Articular chondrocyte of knee joint (primary cell): Measurements from ENCODE around the gene TPST2. TPM values are rescaled to one million over a fixed set of nuclear protein-coding genes. Genes with fewer than 3 reads are reported as not detected.
A peak's percentile ranks its signal among the peaks of the same experiment; 100 is the strongest.

Source experiments
- small RNA-seq: library from RNA; depleted of rRNA; stranded (forward); fragments of <200 nt; gene quantifications from one replicate; pipeline ENCODE3, GENCODE V24; 2012
- total RNA-seq: library from RNA; depleted of rRNA; stranded (reverse); fragments of >200 nt; gene quantifications from 2 replicates; pipeline ENCODE4 v1.2.3, GENCODE V29; 2012

TPST2 gene
- 28.5 and 29.0 TPM in 2 replicates for total RNA-seq

DNA sequence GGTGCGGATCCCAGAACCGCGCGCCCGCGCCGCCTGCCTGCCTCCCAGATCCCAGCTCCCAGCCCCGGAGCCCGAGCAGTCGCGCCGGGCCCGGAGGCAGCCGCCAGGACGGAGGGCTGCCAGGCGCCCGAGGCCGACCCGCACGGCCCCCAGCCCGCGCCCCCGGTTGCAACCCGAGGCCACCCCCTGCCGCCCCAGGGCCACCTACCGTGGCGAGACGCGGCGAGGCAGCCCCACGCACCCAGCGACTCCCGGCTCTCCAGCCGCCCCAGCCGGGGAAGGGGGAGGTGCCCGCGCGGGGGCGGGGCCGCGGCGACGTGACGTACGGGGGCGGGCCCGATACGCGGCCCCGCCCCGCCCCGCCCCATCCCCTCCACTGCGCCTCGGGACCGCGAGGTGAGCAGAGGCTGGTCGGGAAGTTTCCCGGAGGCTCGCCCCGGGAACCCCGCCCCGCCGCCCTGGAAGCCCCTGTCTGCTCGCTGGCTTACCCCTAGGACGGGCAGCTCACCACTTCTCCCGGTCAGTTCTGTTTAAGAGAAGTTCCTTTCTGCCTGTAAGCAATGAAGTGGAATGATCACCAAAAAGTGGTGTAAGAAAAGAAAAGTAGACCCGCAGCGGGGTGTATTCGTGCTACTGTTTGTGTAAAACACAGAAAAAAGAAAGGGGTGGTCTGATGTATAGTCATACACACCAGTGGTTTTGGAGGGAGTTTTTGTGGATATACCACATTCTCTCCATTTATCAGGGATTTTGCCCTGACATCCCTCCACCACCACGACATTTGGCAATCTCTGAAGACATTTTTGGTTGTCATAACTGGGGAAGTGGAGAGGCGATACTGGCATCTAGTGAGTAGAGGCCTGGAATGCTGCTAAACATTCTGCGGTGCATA is at the start of gene TPST2:
TPST2 (minus strand) TSS at position 288 of the 892 bp plus-strand sequence. CDS start 48,502 bp downstream, outside the sequence.

DNA sequence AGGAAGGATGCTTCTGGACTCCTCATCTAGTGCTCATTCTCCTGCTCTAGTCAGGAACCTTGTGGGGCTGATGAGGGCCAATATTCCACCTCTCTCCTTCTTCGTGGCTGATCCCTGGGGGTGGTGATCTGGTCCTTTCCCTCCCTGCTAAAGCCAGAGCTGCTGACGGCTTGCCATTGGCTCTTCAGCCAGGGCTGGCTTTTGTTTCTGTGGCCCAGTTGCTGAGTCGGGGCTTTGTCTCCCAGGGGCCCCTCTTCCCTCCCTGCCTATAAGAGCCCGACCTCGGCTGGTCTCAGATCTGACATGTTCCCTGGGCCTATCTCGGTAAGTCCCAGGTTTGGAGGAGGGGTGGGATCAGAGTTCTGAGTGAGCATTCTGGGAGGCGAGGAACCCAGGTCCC is 31.7 kb upstream of the TPST2 start, which contains the start of gene CRYBA4:
CRYBA4 (plus strand) TSS at position 301 of the 400 bp plus-strand sequence. CDS start 634 bp downstream, outside the sequence.

DNA sequence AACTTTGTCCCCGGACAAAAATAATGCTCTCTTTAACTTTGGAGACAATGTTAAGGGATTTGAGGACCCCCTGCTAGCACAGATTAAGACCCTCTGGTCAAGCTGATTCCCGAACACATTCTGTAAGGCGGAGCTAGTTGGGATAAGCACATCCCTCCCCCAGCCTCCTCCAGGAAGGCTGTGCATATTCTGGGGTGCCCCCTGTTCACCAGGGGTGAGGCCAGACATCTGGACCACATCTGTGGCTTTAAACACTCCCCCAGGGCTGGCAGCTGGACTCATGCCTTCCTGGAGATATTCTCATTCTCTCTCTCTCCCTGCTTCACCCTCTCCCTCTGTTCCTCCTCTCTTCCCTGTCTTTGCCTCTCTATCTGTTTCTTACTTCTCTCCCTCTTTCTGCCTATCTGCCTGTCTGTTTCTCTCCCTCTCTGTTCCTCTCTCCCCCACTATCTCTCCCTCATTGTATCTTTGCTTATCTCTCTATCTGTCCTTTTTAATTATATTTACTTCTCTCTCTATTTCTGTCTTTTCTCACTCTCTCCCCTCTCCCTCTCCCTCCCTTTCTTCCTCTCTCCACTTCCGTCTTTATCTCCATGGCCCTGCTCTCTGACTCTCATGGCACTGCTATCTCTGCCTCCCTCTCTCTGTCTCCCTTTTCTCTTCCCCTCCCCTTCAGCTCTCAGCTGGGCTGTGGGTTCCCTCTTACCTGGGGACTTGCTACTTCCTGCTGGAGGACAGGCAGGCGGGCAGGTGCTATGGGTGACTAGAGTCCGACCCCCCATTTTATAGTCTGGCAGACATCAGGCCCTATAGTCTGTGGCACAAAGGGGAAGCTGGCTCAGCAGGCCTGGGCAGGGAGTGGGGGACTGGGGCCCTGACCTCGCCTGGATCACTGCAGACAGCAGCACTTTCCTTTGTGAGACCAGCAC is 27.6 kb upstream of the TPST2 start, which contains the start of gene CRYBB1:
CRYBB1 (minus strand) TSS at position 757 of the 929 bp plus-strand sequence. CDS start 1,708 bp downstream, outside the sequence.

DNA sequence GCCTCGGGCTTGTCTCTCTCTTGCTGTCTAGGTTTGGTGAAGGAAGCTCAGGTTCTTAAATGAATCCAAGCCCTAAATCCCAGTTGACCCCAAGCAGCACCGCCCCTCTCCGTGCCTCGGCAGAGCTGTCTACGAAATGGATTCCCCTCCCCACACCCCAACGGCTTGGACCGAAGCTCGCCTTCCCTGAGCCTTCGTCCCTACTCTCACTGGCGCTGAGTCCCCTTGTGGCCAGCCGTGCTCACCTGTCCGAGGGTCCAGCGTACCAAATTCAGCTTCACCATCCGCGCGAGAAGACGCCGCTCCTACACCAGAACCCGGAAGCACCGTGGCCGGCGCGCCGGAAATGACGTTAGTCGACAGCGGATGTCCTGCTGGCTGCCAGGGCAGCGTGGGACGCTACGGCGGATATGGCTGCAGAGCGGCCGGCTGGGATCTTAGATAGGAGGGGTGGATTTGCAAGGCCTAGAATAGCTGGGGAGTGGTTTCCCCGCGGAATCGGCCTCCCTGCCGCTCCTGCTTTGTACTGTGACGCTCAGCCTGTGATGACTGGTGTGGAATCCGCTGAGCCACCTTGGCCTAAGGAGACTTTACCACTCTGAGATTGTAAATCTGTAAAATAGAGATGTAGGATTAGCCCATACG is 77.7 kb downstream of the TPST2 start, which contains the start of gene TFIP11:
TFIP11 (minus strand) TSS at position 325 of the 645 bp plus-strand sequence. CDS start 2,201 bp downstream, outside the sequence.

DNA sequence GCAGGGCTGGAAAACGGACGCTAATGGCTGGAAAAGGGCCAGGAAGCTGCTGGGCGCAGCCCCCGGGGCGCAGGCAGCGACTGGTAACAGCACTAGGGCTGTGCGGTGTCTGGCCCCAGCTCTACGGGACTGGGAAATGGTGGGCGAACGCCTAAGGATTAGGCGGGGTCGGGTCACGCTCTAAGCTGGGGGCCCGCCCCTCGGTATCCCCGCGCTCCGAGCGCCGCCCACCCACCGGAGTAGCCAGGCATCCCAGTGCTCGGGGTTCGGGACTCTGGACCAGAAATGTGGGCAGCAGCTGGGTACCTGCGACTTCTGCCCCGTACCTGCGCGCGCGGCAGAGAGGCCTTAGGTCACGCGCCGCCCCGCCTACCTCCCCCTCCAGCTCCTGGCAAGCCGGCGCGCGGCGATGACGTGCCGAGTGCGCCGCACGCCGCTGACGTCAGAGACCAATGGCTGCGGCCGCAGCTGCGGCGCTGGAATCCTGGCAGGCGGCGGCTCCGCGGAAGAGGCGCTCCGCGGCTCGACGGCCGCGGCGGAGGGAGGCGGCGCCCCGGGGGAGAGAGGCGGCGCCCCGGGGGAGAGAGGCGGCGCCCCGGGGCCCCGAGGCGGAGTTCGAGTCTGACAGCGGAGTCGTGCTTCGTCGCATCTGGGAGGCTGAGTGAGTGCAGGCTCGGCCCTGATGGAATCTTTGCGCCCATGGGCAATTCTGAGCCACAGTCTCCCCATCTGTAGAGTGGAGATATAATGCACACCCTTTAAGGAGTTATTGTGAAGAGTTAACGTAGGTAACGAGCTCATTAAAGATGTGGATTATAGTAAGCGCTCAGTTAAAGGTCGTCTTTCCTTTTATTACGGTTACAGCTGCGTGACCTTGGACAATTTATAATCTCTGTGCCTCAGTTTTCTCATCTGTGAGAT is 106.2 kb downstream of the TPST2 start, which contains the start of the genes HPS4 and SRRD:
HPS4 (minus strand) TSS at position 345 of the 921 bp plus-strand sequence. CDS start 2,021 bp downstream, outside the sequence.
SRRD (plus strand) TSS at position 439 of the 921 bp plus-strand sequence; CDS start at position 453, 14 bp downstream.

Small RNA genes lying within 50 kb of the gene (small RNA-seq; reads per million reads assigned to genes)
- gene MIR548J: 2.8 reads per million, percentile 81 among the genes with 10 or more reads in this experiment

Other genes starting within 250 kb of the TPST2 start
- 2.6 and 4.8 TPM in 2 replicates for gene ASPHD2, start 160.9 kb downstream of the TPST2 start, total RNA-seq
- 41.4 and 49.1 TPM in 2 replicates for gene HPS4, start 106.3 kb downstream of the TPST2 start, total RNA-seq
- gene SRRD, start 106.3 kb downstream of the TPST2 start, total RNA-seq: 17.4 and 20.1 TPM in 2 replicates
- 30.5 and 32.8 TPM in 2 replicates for gene TFIP11, start 77.7 kb downstream of the TPST2 start, total RNA-seq
- gene CRYBB1, start 27.9 kb upstream of the TPST2 start, total RNA-seq: not detected in 2 replicates
- gene CRYBA4, start 31.8 kb upstream of the TPST2 start, total RNA-seq: not detected in 2 replicates
- gene MIAT, start 67.5 kb upstream of the TPST2 start, total RNA-seq: 0.76 and 0.78 TPM in 2 replicates